ENCODE results near the gene NOL9. TPM values are rescaled to one million over a fixed set of nuclear protein-coding genes. Genes with fewer than 3 reads are reported as not detected.

Gene NOL9
- total and polyA plus RNA-seq, 9 of the 15 experiments (the other 6 are each of a cell fraction or from before 2014, with no cell fraction given) = 5.6 to 76.5 (median 47.3) TPM

- TF ChIP-seq TFAP4 (CRISPR knock-in tag; IDR thresholded peaks at IDR 0.05; ENCODE audit: borderline replicate concordance) (peak; percentile 52), SLC30A9 (CRISPR knock-in tag; IDR thresholded peaks at IDR 0.05) (no peak), EWSR1 (IDR thresholded peaks at IDR 0.05; ENCODE audit: borderline replicate concordance, low read depth, partially characterized antibody) (no peak), TAF7 (tag; IDR thresholded peaks at IDR 0.05) (no peak), GATAD2B (IDR thresholded peaks at IDR 0.05; ENCODE audit: borderline replicate concordance) (peak; percentile 98), BCLAF1 (IDR thresholded peaks at IDR 0.05; ENCODE audit: borderline replicate concordance in 1 of 2, control insufficient read depth in 1 of 2, low read depth in 2 of 2, low read length in 1 of 2) (0 out of 4 replicates have a peak, but pooled peaks of 1 of the 2 experiments have one; percentile 62), RBM25 (IDR thresholded peaks at IDR 0.05; ENCODE audit: low read depth, low read length, severe bottlenecking) (peak; percentile 100), OTX1 (CRISPR knock-in tag; IDR thresholded peaks at IDR 0.05) (no peak), ZBTB12 (CRISPR knock-in tag; IDR thresholded peaks at IDR 0.05) (peak; percentile 29; the same call in 1 of the 2 replicates), PML (IDR thresholded peaks at IDR 0.05; ENCODE audit: low read length) (no peak; the same call in none of the 2 replicates), L3MBTL2 (IDR thresholded peaks at IDR 0.05) (0 out of 2 replicates have a peak, but pooled peaks have one; percentile 7), SPI1 (IDR thresholded peaks at IDR 0.05; ENCODE audit: borderline replicate concordance, low read depth, low read length) (0 out of 2 replicates have a peak, but pooled peaks have one; percentile 1), CTCFL (IDR thresholded peaks at IDR 0.05; ENCODE audit: borderline replicate concordance, insufficient read depth, low read depth, low read length, poor library complexity, severe bottlenecking) (no peak), GABPB2 (CRISPR knock-in tag; conservative IDR thresholded peaks at IDR 0.05) (no peak), ZNF75A (CRISPR knock-in tag; IDR thresholded peaks at IDR 0.05) (peak; percentile 7; the same call in 1 of the 2 replicates), ZNF586 (CRISPR knock-in tag; conservative IDR thresholded peaks at IDR 0.05) (no peak), ZBTB17 (CRISPR knock-in tag; IDR thresholded peaks at IDR 0.05) (no peak), SAFB (IDR thresholded peaks at IDR 0.05; ENCODE audit: borderline replicate concordance, low read depth, low read length) (peak; percentile 79; the same call in 1 of the 2 replicates)
Measured at GRCh38 chr1:6602669-6603237, 48.4 kb upstream of the NOL9 start, which contains the start of gene KLHL21 (continued).
